Dedifferentiated amniotic fluid mesenchymal stem cell (primary cell): ENCODE results near the gene PNLIP.

ENCODE experiments used
- DNase-seq: peaks from one replicate; pipeline ENCODE4 v3.0.0-alpha.2; 2016; ENCODE audit errors: extremely low spot score

PNLIP gene

DNA sequence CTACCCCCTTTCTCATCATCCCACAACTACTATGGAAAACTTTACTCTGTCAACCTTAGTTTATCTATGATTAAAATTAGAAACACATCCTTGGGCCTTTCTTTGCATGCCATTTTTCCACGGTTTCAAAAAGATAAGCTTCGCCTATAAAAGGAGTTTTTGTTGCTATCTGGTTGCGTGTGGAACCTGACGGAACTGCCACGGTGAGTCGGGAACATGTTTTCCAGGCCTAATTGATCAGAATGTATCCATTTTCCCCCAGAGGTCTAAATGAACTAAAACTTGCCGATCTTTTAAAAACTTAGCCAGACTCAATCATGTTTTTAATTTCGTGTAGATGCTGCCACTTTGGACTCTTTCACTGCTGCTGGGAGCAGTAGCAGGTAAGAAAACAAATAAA lies at the start of gene PNLIP:
TSS of gene PNLIP (plus strand) at position 176 of the 400 bp plus-strand sequence. CDS start at position 338, 162 bp downstream.
- no peak for DNase-seq

- no peak for DNase-seq
Measured at GRCh38 chr10:116504786-116505185, 40.9 kb upstream of the PNLIP start.

DNA sequence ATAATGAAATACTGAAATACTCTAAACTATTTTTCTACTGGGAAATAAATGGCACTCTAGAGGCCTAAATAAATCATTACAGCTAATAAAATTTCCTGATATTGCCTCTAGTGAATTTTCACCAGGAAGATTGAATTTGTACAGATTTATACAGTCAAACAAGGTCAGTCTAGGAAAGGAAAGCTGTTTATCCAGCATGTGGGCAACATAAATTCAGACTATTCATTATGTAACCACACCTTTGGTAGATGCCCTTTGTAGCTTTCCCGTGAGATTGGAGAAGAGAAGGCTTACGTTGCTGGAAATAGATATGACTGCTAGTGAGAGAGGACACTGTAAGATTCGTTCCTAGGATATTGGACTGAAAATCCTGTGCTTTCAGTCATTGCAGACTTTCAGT lies 35.2 kb upstream of the PNLIP start:
- DNase-seq: no peak

DNA sequence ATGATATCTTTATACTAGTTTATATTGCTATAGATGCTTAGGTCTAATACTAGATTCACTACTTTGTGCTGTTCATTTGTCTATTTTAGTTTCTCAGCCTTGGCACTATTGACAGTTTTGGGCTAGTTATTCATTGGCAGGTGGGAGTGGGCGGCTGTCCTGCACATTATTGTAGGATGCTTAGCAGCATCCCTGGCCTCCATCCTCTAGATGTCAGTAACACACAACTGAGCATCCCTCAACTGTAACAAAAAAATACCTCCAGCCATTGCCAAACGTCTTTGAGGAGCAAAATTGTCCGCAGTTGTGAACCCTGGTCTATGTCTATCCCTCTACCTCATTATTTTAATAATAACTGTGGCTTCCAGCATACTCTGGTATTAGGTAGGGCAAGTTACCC lies 34.4 kb upstream of the PNLIP start:
- no peak for DNase-seq

DNA sequence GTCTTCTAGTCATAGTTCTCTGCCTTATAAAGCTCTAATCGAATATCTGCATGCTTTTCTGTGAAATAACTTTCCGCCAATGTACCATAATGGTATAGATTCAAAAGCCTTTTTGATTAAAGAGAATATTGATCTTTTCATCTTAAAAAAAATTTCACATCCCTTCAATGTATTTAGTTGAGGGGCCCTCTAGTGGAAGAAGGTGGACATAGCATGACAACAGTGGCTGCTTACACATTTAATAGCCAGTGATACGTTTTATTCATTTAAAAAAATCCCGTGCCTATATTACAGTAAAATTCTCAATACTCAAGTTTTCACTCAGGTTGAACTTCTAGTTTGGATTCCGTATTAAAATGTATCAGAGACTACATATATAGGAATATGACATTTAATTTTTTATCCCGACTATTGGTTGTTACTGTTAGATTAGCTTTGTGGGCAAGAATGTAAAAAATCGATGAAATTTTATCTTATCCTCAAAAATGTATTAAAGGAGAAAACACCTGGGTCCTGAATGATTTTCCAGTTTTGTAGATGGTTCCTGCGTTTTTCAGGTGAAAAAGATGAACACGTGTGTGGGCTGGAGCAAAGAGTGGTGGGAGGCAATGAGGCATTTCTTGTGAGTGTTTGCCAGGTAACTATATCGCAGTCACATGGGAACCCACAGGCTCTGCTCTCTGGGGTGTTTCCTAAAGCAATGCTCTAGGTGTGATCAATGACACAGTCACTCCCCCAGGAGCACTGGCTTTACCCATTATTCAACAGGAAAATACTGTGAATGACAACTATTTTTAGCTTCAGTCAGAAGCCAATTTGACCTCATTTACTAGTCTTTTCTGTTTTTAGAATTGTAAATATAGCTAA lies 24.1 kb upstream of the PNLIP start:
- peak; percentile 56 for DNase-seq

DNA sequence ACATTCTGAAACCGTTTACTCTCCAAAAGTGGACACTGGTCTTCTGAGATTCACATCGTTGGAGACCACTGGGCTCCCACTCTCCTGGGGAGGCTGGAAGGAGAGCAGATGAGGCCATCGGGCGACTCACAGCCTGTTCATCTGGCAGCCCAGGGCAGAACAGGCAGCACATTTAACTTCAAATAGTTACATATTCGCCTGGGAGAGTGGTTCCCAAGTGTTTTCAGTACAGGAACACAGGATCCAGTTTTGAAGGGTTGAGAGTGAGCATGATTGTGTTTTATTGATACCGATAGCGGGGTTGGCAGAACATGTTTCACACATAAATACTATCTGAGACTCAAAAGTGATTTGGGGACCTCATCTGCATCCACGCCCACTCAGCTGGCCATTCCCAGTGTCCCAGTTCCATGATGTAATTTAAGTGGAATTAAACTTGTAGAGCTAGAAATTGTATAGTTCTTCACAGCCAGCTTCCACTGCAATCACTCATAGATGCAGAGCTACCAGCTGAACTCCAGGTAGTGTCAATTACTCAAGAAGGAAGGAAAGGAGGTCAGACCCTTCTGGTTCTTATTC lies 22.8 kb upstream of the PNLIP start:
- DNase-seq: no peak

- no peak for DNase-seq
Measured at GRCh38 chr10:116524736-116525135, 21.0 kb upstream of the PNLIP start.

DNA sequence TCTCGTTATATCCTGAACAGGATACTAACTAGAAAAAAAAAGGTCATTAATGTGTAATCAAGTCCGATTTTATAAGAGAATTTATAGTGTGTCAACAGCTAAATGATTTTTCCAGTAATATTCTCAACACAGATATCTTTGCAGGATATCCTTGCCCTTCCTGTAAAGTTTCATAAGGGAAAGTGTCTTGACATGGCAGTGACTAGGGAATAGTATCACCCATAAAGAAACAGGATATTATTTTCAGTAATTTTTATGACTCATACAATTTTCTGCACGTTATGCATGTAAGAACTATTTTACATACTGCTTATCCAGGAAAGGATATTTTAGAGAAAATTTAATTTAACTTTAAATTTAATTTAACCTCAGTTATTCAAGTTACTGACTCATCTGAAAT lies 19.5 kb upstream of the PNLIP start:
- DNase-seq: no peak

GRCh38 chr10:116536810-116537209 lies 8.9 kb upstream of the PNLIP start:
- DNase-seq: no peak

DNA sequence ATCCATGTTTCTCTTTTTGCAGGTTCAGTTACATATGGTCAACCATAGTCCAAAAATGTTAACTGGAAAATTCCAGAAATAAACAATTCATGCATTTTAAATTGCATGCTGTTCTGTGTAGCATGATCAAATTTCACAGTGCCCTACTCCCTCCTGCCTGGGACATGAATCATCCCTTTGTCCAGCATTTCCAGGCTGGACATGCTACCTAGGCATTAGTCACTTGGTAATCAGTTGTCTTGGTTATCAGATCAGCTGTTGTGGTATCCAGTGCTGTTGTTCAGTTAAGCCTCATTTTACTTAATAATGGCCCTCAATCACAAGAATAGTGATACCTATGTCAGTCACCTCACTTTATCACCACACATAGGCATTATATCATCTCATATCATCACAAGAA lies 7.3 kb upstream of the PNLIP start:
- DNase-seq: no peak

DNA sequence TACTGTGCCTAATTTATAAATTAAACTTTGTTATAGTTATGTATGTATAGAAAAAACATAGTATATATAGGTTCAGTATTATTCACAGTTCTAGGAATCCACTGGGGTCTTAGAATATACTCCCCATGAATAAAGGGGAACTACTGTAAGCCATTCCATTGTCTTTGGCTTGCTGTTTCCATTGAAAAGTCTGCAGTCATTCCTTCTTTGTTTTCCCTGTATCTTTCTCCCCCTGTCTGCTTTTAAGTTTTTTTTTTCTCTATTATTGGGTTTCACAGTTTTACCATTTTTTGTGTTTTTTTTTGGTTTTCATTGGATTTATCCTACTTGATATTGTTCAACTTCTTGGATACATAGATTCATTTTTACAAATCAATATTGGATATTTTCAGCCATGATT lies 6.7 kb upstream of the PNLIP start:
- no peak for DNase-seq

GRCh38 chr10:116540814-116541213 lies 4.9 kb upstream of the PNLIP start:
- DNase-seq: no peak

DNA sequence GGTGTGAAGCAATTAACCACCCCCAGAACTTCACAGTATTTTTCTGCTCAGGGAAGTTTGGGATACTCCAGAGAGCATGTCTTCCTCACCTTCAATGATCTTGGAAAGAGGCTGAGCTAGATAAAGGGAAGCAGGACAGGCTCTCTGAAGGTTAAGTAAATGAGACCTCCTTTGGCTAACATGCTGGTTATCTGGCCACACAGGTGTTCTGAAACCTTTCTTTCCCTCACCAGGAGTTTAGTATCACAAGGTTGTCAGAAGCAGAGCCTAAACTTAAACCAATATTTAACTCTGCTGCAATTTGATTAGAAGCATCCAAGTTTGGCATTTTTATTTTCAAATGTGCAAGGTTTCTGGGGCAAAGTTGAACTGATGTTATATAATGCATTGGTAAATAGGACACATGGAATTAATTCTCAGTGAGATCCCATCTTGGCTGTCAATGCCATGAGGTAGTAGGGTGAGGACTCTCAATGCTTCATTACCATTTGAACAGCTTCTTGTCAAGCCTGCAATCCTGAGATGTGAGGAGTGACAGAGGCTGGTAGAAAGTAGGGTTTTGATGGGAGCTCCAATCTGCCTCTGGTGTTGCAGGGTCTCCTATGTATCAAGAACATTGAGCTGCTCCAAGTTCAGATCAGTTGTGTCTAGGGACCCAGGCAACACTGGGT lies 3.6 kb upstream of the PNLIP start:
- DNase-seq: no peak

DNA sequence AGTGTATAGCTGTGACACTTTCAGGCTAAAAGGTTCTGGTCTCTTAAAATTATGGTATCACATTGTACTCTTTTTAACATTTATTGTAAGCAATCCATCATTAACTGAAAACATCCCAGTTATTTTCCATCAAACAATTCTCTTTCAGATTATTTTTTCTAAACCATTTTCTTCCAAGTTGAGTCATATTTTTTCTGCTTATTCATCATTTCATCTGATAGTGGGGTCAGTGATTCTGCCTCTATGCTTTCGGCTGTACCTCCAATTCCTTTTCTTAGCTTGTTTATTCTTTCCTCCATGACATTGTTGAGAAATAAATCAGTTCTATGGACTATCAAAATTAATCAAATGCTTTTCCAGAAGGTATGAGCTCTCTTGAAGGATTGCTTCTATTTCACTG lies 609 bp upstream of the PNLIP start:
- DNase-seq: no peak

DNA sequence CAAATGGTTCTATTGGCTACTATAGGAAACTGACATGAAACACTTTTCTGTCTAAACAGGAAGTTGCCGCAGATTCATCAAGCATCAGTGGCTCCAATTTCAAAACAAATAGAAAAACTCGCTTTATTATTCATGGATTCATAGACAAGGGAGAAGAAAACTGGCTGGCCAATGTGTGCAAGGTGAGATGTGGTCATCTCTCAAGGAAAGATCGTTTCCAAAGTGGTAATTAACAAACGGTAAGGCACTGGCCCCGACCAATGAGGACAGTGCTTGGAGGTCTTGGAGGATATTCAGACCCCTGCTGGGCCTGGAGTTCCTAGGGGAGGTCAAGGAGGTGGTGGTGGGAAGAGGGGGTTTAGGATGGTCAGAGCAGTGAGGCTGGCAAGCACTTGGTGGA lies 2.6 kb downstream of the PNLIP start:
- DNase-seq: no peak

GRCh38 chr10:116553378-116553980 lies 7.7 kb downstream of the PNLIP start:
- DNase-seq: no peak

DNA sequence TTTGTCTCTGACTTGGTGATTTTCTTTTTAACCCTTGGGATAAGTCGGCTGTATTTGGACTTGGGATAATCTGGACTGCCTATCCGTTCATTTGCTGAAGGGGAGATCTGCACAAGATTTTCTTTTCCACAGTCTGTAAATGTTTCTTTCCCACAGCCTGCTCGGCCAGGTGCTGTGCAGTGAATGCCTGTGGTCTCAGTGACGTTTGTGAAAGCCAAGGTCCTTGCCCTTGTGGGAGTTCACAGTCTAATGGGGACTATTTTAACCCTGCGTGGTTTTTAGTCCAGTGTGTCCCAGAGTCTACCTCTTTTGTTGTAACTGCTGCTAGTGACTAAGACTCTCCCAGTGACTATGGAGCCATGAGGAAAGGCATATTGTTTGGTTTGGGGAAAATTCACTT lies 8.9 kb downstream of the PNLIP start:
- no peak for DNase-seq

- no peak for DNase-seq
Measured at GRCh38 chr10:116555880-116556279, 10.1 kb downstream of the PNLIP start.

GRCh38 chr10:116557305-116557880 lies 11.7 kb downstream of the PNLIP start:
- no peak for DNase-seq

GRCh38 chr10:116565534-116565933 lies 19.8 kb downstream of the PNLIP start:
- DNase-seq: no peak

DNA sequence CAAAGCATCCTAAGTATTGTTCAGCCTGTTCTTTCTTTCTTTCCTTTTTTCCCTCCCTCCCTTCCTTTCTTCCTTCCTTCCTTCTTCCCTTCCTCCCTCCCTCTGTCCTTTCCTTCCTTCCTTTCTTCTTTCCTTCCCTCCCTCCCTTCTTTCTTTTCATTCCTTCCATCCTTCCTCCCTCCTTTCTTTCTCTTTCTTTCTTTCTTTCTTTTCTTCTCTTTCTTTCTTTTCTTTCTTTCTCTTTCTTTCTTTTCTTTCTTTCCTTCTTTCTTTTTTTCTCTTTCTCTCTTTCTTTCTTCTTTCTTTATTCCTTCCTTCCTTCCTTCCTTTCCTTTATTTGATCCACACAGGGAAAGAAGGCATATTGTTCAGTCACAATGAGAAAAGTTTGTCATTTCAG lies 21.2 kb downstream of the PNLIP start:
- no peak for DNase-seq

DNA sequence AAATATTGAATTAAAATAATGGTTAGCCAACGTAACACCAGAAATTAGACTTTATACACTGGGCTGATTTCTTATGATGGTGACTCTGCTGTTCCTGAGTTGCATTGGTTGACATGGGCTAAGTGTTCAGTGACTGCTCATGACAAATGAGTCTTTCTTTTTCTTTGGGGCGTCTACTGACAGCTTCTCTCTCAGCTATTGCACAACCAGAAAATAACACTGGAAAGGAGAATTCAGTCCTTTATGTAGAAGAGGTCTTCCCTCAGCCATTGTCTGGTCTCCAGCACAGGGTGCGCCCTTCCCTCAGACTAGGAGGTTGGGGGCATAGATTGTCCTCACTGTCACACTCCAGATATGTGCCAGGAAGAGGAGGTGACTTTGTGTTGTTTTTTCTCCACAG lies 21.6 kb downstream of the PNLIP start:
- no peak for DNase-seq
